Effector memory CD4-positive, alpha-beta T cell (primary cell): ENCODE measurements around the gene C6orf163.

ENCODE experiments used
- DNase-seq, 3 donors: peaks; one replicate each; pipeline ENCODE4 v3.0.0-alpha.2; 2020
- H3K27ac ChIP-seq: 2 replicates; pipeline ENCODE4 v1.7.0; 2013; ENCODE audit warnings: mild to moderate bottlenecking, low read length, moderate library complexity; ENCODE audit not compliant: insufficient read depth, poor library complexity, severe bottlenecking
- H3K27me3 ChIP-seq: replicated peaks from 2 replicates; pipeline ENCODE4 v1.7.0; 2013; ENCODE audit warnings: mild to moderate bottlenecking, low read length; ENCODE audit not compliant: insufficient read depth, control insufficient read depth, poor library complexity, severe bottlenecking
- H3K36me3 ChIP-seq: 2 replicates; pipeline ENCODE4 v1.7.0; 2013; ENCODE audit warnings: mild to moderate bottlenecking, low read length, moderate library complexity; ENCODE audit not compliant: control insufficient read depth, insufficient read depth
- H3K4me1 ChIP-seq: 2 replicates; pipeline ENCODE4 v1.7.0; 2013; ENCODE audit warnings: low read length, mild to moderate bottlenecking; ENCODE audit not compliant: control insufficient read depth, insufficient read depth, poor library complexity, severe bottlenecking
- H3K4me3 ChIP-seq: 2 replicates; pipeline ENCODE4 v1.7.0; 2013; ENCODE audit warnings: low read length, low read depth, mild to moderate bottlenecking; ENCODE audit not compliant: insufficient read depth, poor library complexity, severe bottlenecking
- H3K9me3 ChIP-seq: 2 replicates; pipeline ENCODE4 v1.7.0; 2013; ENCODE audit warnings: mild to moderate bottlenecking, low read length, moderate library complexity; ENCODE audit not compliant: control insufficient read depth

Gene C6orf163

DNA sequence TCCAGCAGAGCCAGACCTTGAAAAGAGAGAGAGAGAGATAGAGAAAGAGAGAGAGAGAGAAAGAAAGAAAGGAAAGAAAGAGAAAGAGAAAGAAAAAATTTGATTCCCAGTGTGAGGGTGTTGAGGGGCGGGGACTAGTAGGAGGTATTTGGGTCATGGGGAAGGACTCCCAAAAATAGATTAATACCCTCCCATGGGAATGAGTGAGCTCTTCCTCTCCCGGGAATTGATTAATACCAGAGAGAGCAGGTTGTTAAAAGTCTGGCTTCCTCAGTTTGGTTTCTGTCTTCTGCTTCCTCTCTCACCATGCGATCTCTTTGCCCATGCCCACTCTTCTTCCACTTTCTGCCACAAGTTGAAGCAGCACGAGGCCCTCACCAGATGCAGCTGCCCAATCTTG lies 34.3 kb downstream of the C6orf163 start:
- Histone ChIP-seq H3K4me3 (no peak overlapping the region), H3K4me1 (no peaks in the 10 kb centered on the region), H3K27me3 (no peaks in the 10 kb centered on the region), H3K9me3 (no peaks in the 10 kb centered on the region), H3K27ac (no peak overlapping the region), H3K36me3 (no peaks in the 10 kb centered on the region)
- DNase-seq, result no peak

DNA sequence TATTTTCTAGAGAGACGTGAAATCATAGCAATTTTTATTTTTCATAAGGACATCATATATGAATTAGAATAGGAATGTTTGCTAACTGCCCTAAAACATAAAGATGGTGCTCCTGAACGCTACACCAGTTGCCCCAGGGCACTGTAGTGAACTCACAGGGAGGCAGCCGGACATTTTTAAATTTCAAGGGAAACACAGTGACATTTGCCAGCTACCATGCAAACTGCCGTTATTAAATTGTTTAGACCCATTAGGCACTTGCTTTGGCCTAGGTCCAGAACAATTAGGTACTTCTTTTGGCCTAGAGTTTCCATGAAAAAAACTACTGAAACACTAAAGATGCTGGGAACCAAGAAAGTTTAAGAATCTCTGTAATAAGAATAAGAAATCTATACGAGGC lies 38.2 kb downstream of the C6orf163 start:
- DNase-seq, result no peak
- Histone ChIP-seq H3K4me3 (no peak overlapping the region), H3K4me1 (no peaks in the 10 kb centered on the region), H3K36me3 (no peaks in the 10 kb centered on the region), H3K9me3 (no peaks in the 10 kb centered on the region), H3K27me3 (no peaks in the 10 kb centered on the region), H3K27ac (no peak overlapping the region)

DNA sequence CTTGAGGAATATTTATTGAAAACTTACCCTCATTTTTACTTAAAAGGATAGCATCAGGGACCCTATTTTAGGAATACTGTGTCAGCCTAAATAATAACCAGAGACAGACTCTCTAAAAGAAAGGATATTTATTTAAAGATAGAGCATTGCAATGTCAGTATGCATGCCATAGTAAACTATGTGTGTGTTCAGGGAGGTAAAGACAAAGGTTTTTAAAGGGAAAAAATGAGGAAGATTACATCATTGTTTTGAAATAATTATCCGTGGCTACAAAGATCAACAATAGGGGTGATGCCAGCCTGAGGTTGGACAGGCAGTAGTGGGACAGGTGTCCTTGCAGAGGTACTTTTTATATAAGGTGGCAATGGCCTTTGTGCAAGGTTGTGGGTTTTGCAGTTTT lies 39.4 kb downstream of the C6orf163 start:
- Histone ChIP-seq H3K4me3 (no peak overlapping the region), H3K4me1 (no peaks in the 10 kb centered on the region), H3K27ac (no peak overlapping the region), H3K36me3 (no peaks in the 10 kb centered on the region), H3K9me3 (no peaks in the 10 kb centered on the region), H3K27me3 (no peaks in the 10 kb centered on the region)
- no peak for DNase-seq

DNA sequence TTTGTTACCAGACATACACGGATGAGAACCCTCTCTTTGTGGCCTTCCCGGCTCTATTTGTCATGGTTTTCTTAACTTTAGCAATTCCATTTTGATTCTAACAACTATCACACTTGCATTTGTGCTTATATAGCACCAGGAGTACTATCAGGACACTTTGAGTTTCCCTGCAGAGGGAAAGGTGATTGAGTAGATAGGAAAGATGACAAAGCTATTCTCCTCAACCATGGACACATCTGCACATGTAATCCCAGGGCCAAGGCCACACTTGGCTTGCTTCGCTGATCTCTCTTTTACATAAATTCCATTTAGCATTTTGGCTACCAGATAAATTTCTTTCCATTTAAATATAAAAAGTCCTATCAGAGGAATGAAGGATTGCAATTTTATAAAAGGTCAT lies 39.8 kb downstream of the C6orf163 start:
- Histone ChIP-seq H3K36me3 (no peaks in the 10 kb centered on the region), H3K27me3 (no peaks in the 10 kb centered on the region), H3K4me1 (no peaks in the 10 kb centered on the region), H3K27ac (no peak overlapping the region), H3K9me3 (no peaks in the 10 kb centered on the region), H3K4me3 (no peak overlapping the region)
- DNase-seq, result no peak

DNA sequence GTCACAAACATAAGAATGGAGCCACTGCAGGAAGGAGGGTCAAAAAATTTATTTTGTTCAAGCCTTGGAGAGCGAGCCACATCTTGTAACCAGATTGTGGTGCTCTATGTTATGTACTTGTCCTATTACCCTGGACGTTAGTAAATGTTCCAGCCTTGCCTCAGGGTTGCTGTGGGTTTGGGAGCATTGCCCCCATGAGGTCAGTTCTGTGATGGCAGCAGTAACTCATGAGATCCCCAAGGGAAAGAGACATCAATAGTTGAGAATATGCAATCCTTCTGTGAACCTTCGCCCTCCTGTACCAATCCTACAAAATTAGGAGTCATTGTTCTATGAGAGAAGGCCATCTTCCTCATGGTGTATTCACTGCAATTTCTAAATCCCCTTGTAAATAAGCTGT lies 46.7 kb downstream of the C6orf163 start:
- DNase-seq, result no peak
- H3K9me3 ChIP-seq, result no peaks in the 10 kb centered on the region
- H3K27me3 ChIP-seq, result no peaks in the 10 kb centered on the region
- no peaks in the 10 kb centered on the region for H3K4me1 ChIP-seq
- H3K36me3 ChIP-seq, result no peaks in the 10 kb centered on the region
- H3K27ac ChIP-seq, result no peak overlapping the region
- H3K4me3 ChIP-seq, result no peak overlapping the region

DNA sequence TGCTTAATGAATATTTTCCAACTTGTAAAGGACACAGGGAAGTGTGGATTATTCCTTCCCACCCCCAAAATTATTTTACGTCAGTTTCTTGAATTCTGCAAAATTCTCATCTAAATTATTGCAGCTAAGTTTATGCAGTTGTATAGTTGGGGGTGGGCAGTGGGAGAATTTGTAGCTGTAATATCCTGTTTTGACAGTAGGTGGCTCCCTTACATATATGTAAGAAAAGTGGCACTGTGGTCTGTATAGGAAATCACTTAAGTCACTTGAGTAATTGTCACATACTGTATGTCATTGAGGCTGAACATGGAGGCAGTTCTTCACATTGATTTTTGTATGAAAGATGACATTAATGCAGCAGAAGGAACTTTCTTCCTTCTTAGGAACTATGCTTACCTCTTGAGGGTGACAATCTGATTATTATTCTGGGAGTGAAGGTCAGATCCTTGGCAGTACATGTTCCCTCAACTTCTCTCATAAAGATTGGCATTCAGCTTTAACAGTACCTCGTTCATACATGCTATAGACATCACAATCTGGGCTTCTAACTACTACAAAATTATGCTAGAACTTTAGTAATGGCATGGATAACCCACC lies 48.5 kb downstream of the C6orf163 start:
- H3K27ac ChIP-seq, result no peak overlapping the region
- H3K9me3 ChIP-seq, result no peaks in the 10 kb centered on the region
- DNase-seq, result peak in 1 of 3 donors; percentile 24
- H3K4me3 ChIP-seq, result no peak overlapping the region
- no peaks in the 10 kb centered on the region for H3K27me3 ChIP-seq
- no peaks in the 10 kb centered on the region for H3K36me3 ChIP-seq
- H3K4me1 ChIP-seq, result no peaks in the 10 kb centered on the region

DNA sequence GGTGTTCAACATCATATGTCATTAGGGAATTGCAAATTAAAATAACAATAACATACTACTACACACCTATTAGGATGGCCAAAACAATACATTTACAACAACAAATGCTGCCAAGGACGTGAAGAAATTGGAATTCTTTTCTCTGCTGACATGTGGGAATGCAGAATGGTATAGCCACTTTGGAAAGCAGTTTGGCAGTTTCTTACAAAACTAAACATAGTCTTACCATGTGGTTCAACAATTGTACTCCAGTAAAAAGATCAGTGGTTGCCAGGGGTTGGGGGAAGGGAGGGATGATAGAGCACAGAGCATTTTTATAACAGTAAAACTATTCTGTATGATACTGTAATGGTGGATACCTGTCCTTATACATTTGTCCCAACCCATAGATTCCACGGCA lies 50.8 kb downstream of the C6orf163 start:
- Histone ChIP-seq H3K9me3 (no peaks in the 10 kb centered on the region), H3K27ac (no peak overlapping the region), H3K4me3 (no peak overlapping the region), H3K27me3 (no peaks in the 10 kb centered on the region), H3K4me1 (no peaks in the 10 kb centered on the region), H3K36me3 (no peaks in the 10 kb centered on the region)
- no peak for DNase-seq

DNA sequence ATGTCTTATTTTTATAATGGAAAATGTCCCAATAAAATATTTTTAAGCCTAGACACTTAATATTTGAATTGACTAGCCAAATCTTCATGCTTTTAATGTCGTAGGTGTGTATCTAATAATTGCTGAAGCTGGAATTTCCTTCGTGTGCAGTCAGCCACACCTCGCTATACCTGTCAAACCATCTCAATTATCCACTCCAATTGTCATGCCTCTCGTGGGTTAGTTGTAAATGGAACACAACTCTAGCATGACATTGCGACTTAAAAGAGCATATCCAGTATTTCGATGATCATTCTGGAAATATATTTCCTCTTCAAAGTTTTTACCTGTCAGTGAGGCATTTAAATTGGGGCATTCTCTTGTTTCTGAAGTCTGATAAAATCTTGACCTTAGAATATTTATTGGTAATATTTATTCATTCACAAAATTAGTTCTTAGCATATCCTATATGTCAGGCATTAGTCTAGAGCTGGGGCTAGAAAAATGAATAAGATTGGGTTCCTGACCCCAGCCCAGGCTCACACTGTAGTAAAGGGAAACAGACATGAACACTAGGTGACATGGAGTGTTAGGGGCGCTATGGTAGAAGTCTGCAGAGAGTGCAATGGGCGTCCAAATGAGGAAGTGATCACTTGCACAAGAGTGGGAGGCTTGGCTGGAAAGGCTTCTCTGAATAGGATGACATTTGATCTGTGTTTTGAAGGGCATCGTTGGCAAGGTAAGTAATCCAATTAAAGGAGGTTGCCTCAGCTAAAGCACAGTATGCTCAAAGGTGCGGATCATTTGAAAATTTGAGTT lies 52.2 kb downstream of the C6orf163 start:
- DNase-seq, result no peak

DNA sequence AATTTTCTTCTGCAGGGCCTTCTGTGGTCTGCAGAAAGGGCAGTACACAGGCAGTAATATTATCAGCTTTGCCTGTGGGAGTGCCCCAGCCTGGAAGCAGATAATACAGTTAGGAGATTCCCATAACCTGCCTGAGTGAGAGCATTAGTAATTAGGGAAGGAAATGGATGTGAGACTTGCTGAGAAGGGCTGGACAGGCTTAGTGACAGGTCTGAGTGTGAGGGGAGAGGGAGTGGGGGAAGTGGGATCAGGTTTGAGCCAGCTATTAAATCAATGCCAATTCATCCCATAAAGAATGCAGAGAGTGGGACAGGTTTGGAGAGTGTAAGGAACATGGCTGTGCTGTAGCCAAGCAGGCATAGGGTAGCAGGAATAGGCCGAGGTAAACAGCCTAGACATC lies 53.0 kb downstream of the C6orf163 start:
- no peak overlapping the region for H3K4me3 ChIP-seq
- DNase-seq, result no peak
- H3K9me3 ChIP-seq, result no peaks in the 10 kb centered on the region
- H3K4me1 ChIP-seq, result no peaks in the 10 kb centered on the region
- no peak overlapping the region for H3K27ac ChIP-seq
- no peaks in the 10 kb centered on the region for H3K36me3 ChIP-seq
- H3K27me3 ChIP-seq, result no peaks in the 10 kb centered on the region

More for the DNA sequence above, 52.2 kb downstream of the C6orf163 start:
- no peak overlapping the region for H3K27ac ChIP-seq
- no peaks in the 10 kb centered on the region for H3K27me3 ChIP-seq
- H3K9me3 ChIP-seq, result no peaks in the 10 kb centered on the region
- no peak overlapping the region for H3K4me3 ChIP-seq
- no peaks in the 10 kb centered on the region for H3K4me1 ChIP-seq
- H3K36me3 ChIP-seq, result no peaks in the 10 kb centered on the region

DNA sequence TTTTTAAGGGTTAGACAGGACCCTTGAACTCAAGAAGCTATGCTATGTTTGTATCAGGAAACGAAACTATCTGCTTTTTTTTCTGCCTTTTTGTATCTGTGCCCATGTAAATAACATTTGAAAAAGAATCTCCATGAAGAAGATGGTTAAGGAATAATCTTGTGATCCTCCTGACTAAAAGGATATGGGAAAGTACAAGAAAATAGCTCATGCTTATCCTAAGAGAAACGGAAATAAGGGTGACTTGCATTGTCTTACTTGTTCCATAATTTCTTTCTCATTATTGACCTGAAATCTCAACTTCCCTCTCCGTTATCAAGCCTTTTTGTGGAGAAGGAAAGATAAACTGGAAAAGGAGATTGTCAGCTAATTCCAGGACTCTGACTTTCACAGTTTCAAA lies 57.2 kb downstream of the C6orf163 start:
- no peaks in the 10 kb centered on the region for H3K36me3 ChIP-seq

More for the DNA sequence above, 57.2 kb downstream of the C6orf163 start:
- no peak overlapping the region for H3K27ac ChIP-seq
- H3K9me3 ChIP-seq, result no peaks in the 10 kb centered on the region
- H3K27me3 ChIP-seq, result no peaks in the 10 kb centered on the region
- no peak for DNase-seq
- H3K4me3 ChIP-seq, result no peak overlapping the region
- H3K4me1 ChIP-seq, result no peaks in the 10 kb centered on the region
